ENCODE data around the gene ACKR1. TPM values are rescaled to one million over a fixed set of nuclear protein-coding genes. Genes with fewer than 3 reads are reported as not detected.

Gene ACKR1
- total and polyA plus RNA-seq, 2 of the 13 experiments (the other 11 are each of a cell fraction or from before 2014, with no cell fraction given): not detected

GRCh38 chr1:159177272-159177907 lies 27.3 kb upstream of the ACKR1 start (continued):
- TF ChIP-seq PAXIP1 (CRISPR knock-in tag; conservative IDR thresholded peaks at IDR 0.05) (no peak), HBP1 (CRISPR knock-in tag; IDR thresholded peaks at IDR 0.05; ENCODE audit: low read depth) (peak; percentile 99), GLMP (CRISPR knock-in tag; IDR thresholded peaks at IDR 0.05; ENCODE audit: borderline replicate concordance) (peak; percentile 91; the same call in 1 of the 2 replicates), THRA (CRISPR knock-in tag; IDR thresholded peaks at IDR 0.05; ENCODE audit: borderline replicate concordance) (peak; percentile 87), ISX (CRISPR knock-in tag; conservative IDR thresholded peaks at IDR 0.05) (peak; percentile 98), ZNF687 (CRISPR knock-in tag; IDR thresholded peaks at IDR 0.05) (no peak), ZNF264 (CRISPR knock-in tag; IDR thresholded peaks at IDR 0.05) (peak; percentile 94), HMGXB4 (CRISPR knock-in tag; IDR thresholded peaks at IDR 0.05; ENCODE audit: borderline replicate concordance in 1 of 2, low read depth in 1 of 2) (peak in 1 of 2 experiments; percentile 55; a peak in 1 of 4 replicates), KAT2B (IDR thresholded peaks at IDR 0.05; ENCODE audit: borderline replicate concordance, low read depth, low read length) (no peak), CHCHD3 (CRISPR knock-in tag; IDR thresholded peaks at IDR 0.05) (no peak), ZNF414 (CRISPR knock-in tag; IDR thresholded peaks at IDR 0.05) (peak; percentile 66; the same call in 1 of the 2 replicates), HES4 (CRISPR knock-in tag; IDR thresholded peaks at IDR 0.05; ENCODE audit: borderline replicate concordance) (peak; percentile 90; the same call in 1 of the 2 replicates)

All from HepG2 (cell line).